ENCODE results near the gene AP3B1. TPM values are rescaled to one million over a fixed set of nuclear protein-coding genes. Genes with fewer than 3 reads are reported as not detected.

The AP3B1 gene
- total and polyA plus RNA-seq, 2 of the 8 experiments (the other 6 are each of a cell fraction or from before 2014, with no cell fraction given), result 45.8 to 48.3 TPM

GRCh38 chr5:78294248-78295034 is at the start of gene AP3B1 (continued):
- no peak for TF ChIP-seq HDAC6 (IDR thresholded peaks at IDR 0.05; ENCODE audit: low read depth, low read length)
- TF ChIP-seq SP2 (IDR thresholded peaks at IDR 0.05; ENCODE audit: low read length), result no peak
- peak; percentile 79 to 80 for TF ChIP-seq POLR2A (IDR thresholded peaks at IDR 0.05; ENCODE audit: control extremely low read depth in 1 of 2, low read depth in 2 of 2, low read length in 2 of 2)
- no peak for TF ChIP-seq CHD7 (IDR thresholded peaks at IDR 0.05; ENCODE audit: insufficient replicate concordance, low read length)
- no peak for TF ChIP-seq CBX5 (IDR thresholded peaks at IDR 0.05; ENCODE audit: low read depth, low read length)
- no peak for TF ChIP-seq GABPA (IDR thresholded peaks at IDR 0.05; ENCODE audit: borderline replicate concordance, insufficient read depth, low read length)
- TF ChIP-seq CHD1 (IDR thresholded peaks at IDR 0.05; ENCODE audit: low read depth, low read length), result no peak
- TF ChIP-seq SAP30 (IDR thresholded peaks at IDR 0.05; ENCODE audit: insufficient read depth, insufficient replicate concordance, low read length), result no peak
- TF ChIP-seq USF2 (IDR thresholded peaks at IDR 0.05; ENCODE audit: low read length), result no peak

All from H1 (cell line).